CD4-positive, alpha-beta T cell (primary cell): ENCODE data around the gene RASA1. TPM values are rescaled to one million over a fixed set of nuclear protein-coding genes. Genes with fewer than 3 reads are reported as not detected.

ENCODE experiments used
- ATAC-seq: fragments of 200-7000 bp; cut with Tn5 transposase; one replicate; pipeline ENCODE4 v1.10.0; 2022; ENCODE audit warnings: mild to moderate bottlenecking; ENCODE audit not compliant: poor library complexity
- CTCF ChIA-PET: fragments of 350-600 bp; sonication (Branson Sonifier 250); formaldehyde crosslinking; loops from one replicate; lab custom pipeline; 2021; ENCODE audit warnings: antibody characterized with exemption, inconsistent platforms; lab: Charles Lee
- POLR2A ChIA-PET: fragments of 350-600 bp; sonication (Branson Sonifier 250); formaldehyde crosslinking; loops from one replicate; lab custom pipeline; 2021; ENCODE audit warnings: antibody characterized with exemption, inconsistent platforms; lab: Charles Lee
- DNase-seq, 14 experiments: peaks; one replicate each; pipeline ENCODE4 v3.0.0-alpha.2; 2013 to 2020; ENCODE audit warnings: mixed read lengths in 2 of 14
- H3K27ac ChIP-seq, 2 donors: one replicate each; pipeline versions ENCODE4 v1.5.1 to v1.7.0; 2013; ENCODE audit warnings: low read length in 2 of 2, low read depth in 1 of 2, mild to moderate bottlenecking in 1 of 2
- H3K27me3 ChIP-seq, 2 experiments: 1 replicate in 1 of 2; 2 replicates in 1 of 2; pipeline versions ENCODE4 v1.6.1 to v1.7.0; 2013; ENCODE audit warnings: low read length in 2 of 2, control low read depth in 1 of 2, mild to moderate bottlenecking in 1 of 2, moderate library complexity in 1 of 2; ENCODE audit not compliant: insufficient read depth in 2 of 2, control insufficient read depth in 1 of 2
- H3K36me3 ChIP-seq: one replicate; pipeline ENCODE4 v1.6.1; 2013; ENCODE audit warnings: low read length, control low read depth; ENCODE audit not compliant: insufficient read depth
- H3K4me1 ChIP-seq: one replicate; pipeline ENCODE4 v1.6.1; 2013; ENCODE audit warnings: low read length, control low read depth; ENCODE audit not compliant: insufficient read depth
- H3K4me3 ChIP-seq: one replicate; pipeline ENCODE4 v1.5.1; 2013; ENCODE audit warnings: mild to moderate bottlenecking, low read length, moderate library complexity
- H3K9me3 ChIP-seq, 2 experiments: 1 replicate in 1 of 2; 2 replicates in 1 of 2; pipeline versions ENCODE4 v1.6.1 to v1.7.0; 2013; ENCODE audit warnings: low read length in 2 of 2, mild to moderate bottlenecking in 2 of 2, control low read depth in 1 of 2, moderate library complexity in 1 of 2; ENCODE audit not compliant: control insufficient read depth in 1 of 2, insufficient read depth in 1 of 2
- H3K27ac Mint-ChIP-seq: one replicate; pipeline ENCODE4 v1.8.0; 2020; ENCODE audit warnings: mixed read lengths
- H3K27me3 Mint-ChIP-seq: one replicate; pipeline ENCODE4 v1.8.0; 2021; ENCODE audit warnings: mixed read lengths
- H3K36me3 Mint-ChIP-seq: one replicate; pipeline ENCODE4 v1.8.0; 2021; ENCODE audit warnings: low read depth, mixed read lengths
- H3K4me1 Mint-ChIP-seq: one replicate; pipeline ENCODE4 v1.8.0; 2021; ENCODE audit warnings: low read depth, mixed read lengths
- H3K4me3 Mint-ChIP-seq: one replicate; pipeline ENCODE4 v1.8.0; 2020; ENCODE audit warnings: mild to moderate bottlenecking, mixed read lengths
- H3K9me3 Mint-ChIP-seq: one replicate; pipeline ENCODE4 v1.8.0; 2020; ENCODE audit warnings: mixed read lengths
- CTCF ChIP-seq: fragments of 200-600 bp; IDR thresholded peaks from one replicate; pipeline ENCODE4 v1.8.0; 2022; ENCODE audit warnings: antibody characterized with exemption, mild to moderate bottlenecking
- intact Hi-C, 2 experiments: fragments of 100-400 bp; cut with DNase I in 1 of 2; cut with micrococcal nuclease in 1 of 2; formaldehyde crosslinking; loops; one replicate each; pipeline versions ENCODE4 v1.15.1 to v1.9.0; 2023 to 2025; cut with DNase I, micrococcal nuclease
- total RNA-seq, 174 experiments: library from RNA in 2 of 174; stranded (reverse) in 2 of 174; gene quantifications; one replicate each; pipeline ENCODE4 v1.2.3 and lab custom pipeline; 2021 to 2026

Gene RASA1
- total RNA-seq, 2 experiments from 2014 or later, result 15.1 to 15.4 TPM

- Histone ChIP-seq H3K27me3 (no peaks in the 10 kb centered on the region), H3K4me1 (no peaks in the 10 kb centered on the region), H3K36me3 (peaks cover 30% of the 10 kb centered on the region), H3K9me3 (no peaks in the 10 kb centered on the region), H3K27ac (no peak overlapping the region), H3K4me3 (no peak overlapping the region)
- H3K27ac Mint-ChIP-seq, result no peak overlapping the region
- CTCF ChIA-PET, result no interaction called here
- ATAC-seq (no peak), DNase-seq (no peak)
- TF ChIP-seq CTCF, result no peak
- H3K4me3 Mint-ChIP-seq, result no peak overlapping the region
- intact Hi-C loops, result no loop called here
- POLR2A ChIA-PET, result no interaction called here
- H3K9me3 Mint-ChIP-seq, result no peaks in the 10 kb centered on the region
- no peaks in the 10 kb centered on the region for H3K27me3 Mint-ChIP-seq
- H3K4me1 Mint-ChIP-seq, result peaks cover 19% of the 10 kb centered on the region
- peaks cover 69% of the 10 kb centered on the region for H3K36me3 Mint-ChIP-seq
Observed at GRCh38 chr5:87369431-87369830, 101.7 kb downstream of the RASA1 start.

GRCh38 chr5:87372705-87373104 is 105.0 kb downstream of the RASA1 start:
- TF ChIP-seq CTCF, result no peak
- no peak overlapping the region for H3K27ac Mint-ChIP-seq
- intact Hi-C loops, result no loop called here

GRCh38 chr5:87382224-87382623 is 114.5 kb downstream of the RASA1 start:
- H3K27ac Mint-ChIP-seq, result no peak overlapping the region
- no peaks in the 10 kb centered on the region for H3K9me3 ChIP-seq
- CTCF ChIA-PET, result no interaction called here
- no peak for DNase-seq
- no peak for ATAC-seq
- no peak overlapping the region for H3K4me3 ChIP-seq
- H3K36me3 ChIP-seq, result peaks cover 83% of the 10 kb centered on the region
- H3K4me3 Mint-ChIP-seq, result no peak overlapping the region
- H3K27ac ChIP-seq, result no peak overlapping the region
- no peaks in the 10 kb centered on the region for H3K27me3 ChIP-seq
- intact Hi-C loops, result no loop called here
- no peaks in the 10 kb centered on the region for H3K4me1 ChIP-seq
- H3K4me1 Mint-ChIP-seq, result peaks cover 26% of the 10 kb centered on the region
- TF ChIP-seq CTCF, result no peak
- H3K9me3 Mint-ChIP-seq, result no peaks in the 10 kb centered on the region
- peaks cover 86% of the 10 kb centered on the region for H3K36me3 Mint-ChIP-seq
- H3K27me3 Mint-ChIP-seq, result no peaks in the 10 kb centered on the region
- POLR2A ChIA-PET, result no interaction called here

More at GRCh38 chr5:87372705-87373104, 105.0 kb downstream of the RASA1 start:
- Mint-ChIP-seq H3K4me1 (peaks cover 5% of the 10 kb centered on the region), H3K36me3 (peaks cover 84% of the 10 kb centered on the region), H3K4me3 (no peak overlapping the region), H3K27me3 (no peaks in the 10 kb centered on the region), H3K9me3 (no peaks in the 10 kb centered on the region)
- ATAC-seq (no peak), DNase-seq (no peak)
- H3K4me1 ChIP-seq, result no peaks in the 10 kb centered on the region
- peaks cover 46% of the 10 kb centered on the region for H3K36me3 ChIP-seq
- H3K9me3 ChIP-seq, result no peaks in the 10 kb centered on the region
- H3K27me3 ChIP-seq, result no peaks in the 10 kb centered on the region
- H3K4me3 ChIP-seq, result no peak overlapping the region
- ChIA-PET CTCF (interaction anchor here (1.1 to 2.5 kb wide), 2 partner anchors 12 to 27 kb away, joined by 4 to 9 read pairs; no protein-coding TSS in a partner anchor), POLR2A (no interaction called here)
- no peak overlapping the region for H3K27ac ChIP-seq
